Left cardiac atrium (tissue), 4 donors: ENCODE data around the gene FUS. TPM values are rescaled to one million over a fixed set of nuclear protein-coding genes. Genes with fewer than 3 reads are reported as not detected.

Experiments
- ATAC-seq, 2 donors: fragments of 200-7000 bp; cut with Tn5 transposase; one replicate each; pipeline ENCODE4 v1.9.1; 2020; ENCODE audit warnings: mild to moderate bottlenecking in 2 of 2, moderate library complexity in 2 of 2
- DNase-seq: peaks from one replicate; pipeline ENCODE4 v3.0.0-alpha.2; 2020
- intact Hi-C, 2 donors: fragments of 100-400 bp; cut with DNase I; formaldehyde crosslinking; loops; one replicate each; pipeline versions ENCODE4 v1.14.1 to v1.15.1; 2022 to 2023
- total RNA-seq, 2 donors: library from RNA; stranded (reverse); fragmentation: NEBNext Ultra II Directional; extraction: Animal tissue kit (Norgen Biotek cat#: 25700); gene quantifications; one replicate each; pipeline ENCODE4 v1.2.1, GENCODE V29; 2021
- donor health status: DM: no; HTN: yes; CAD: no.
- donor health status: DM: no; HTN: yes; CAD: no; lungs with severe emphysema.
- donor health status: DM: yes; HTN: yes; CAD: no.
- donor health status: Dilated cardiomyopathy.

The FUS gene
- total RNA-seq, 2 donors from 2014 or later = 99.5 to 192 TPM

DNA sequence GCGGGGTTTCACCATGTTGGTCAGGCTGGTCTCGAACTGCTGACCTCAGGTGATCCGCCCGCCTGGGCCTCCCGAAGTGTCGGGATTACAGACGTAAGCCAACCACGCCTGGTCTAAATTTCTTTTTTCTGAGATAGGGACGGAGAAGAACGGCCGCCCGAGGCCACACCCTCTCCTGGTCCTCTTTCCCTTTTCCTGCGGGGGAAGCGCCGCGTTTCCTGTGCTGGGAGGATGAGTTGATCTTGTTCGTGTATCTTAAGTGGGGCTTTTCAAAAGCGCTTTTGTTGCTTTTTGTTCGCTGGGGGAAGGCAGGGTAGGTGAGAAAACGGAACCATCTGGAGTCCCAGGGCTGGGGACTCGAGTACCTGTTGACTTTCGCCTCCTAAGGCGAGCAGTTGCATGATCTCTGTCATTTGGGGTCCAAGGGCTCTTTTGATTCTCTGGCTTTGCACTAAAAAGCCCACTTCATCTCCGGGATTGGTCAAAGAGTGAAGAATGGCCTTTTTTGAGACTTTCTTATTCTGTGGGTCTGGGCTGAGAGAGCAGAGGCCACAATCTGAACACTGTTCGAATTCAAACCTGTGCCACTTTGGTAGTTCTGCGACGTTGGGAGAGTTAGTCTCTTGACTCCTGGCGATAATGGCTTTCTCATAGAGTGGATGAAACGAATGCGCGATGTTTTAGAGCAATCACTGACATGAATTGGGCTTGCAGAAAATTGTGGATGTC lies 1.3 kb downstream of the FUS start:
- peak in 1 of 2 donors; percentile 29 for ATAC-seq
- intact Hi-C loops = loop anchor here in 1 of 2 donors (5.0 kb wide), 1 partner anchor 261 kb away; the partner anchor contains the start of gene ZNF843
- peak; percentile 65 for DNase-seq

DNA sequence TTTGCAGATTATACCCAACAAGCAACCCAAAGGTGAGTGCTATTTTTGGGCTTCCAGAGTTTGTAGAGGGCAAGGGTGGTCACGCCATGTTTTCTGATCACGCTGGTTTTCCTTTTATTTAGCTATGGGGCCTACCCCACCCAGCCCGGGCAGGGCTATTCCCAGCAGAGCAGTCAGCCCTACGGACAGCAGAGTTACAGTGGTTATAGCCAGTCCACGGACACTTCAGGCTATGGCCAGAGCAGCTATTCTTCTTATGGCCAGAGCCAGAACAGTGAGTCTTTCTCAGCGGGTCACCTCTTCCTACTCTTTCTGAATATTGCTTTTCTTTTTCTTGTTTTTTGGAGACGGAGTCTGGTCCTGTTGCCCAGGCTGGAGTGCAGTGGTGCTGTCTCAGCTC lies 2.5 kb downstream of the FUS start:
- intact Hi-C loops = loop anchor here in 1 of 2 donors (5.0 kb wide), 1 partner anchor 260 kb away; the partner anchor contains the start of gene ZNF843
- no peak for DNase-seq
- ATAC-seq = no peak

DNA sequence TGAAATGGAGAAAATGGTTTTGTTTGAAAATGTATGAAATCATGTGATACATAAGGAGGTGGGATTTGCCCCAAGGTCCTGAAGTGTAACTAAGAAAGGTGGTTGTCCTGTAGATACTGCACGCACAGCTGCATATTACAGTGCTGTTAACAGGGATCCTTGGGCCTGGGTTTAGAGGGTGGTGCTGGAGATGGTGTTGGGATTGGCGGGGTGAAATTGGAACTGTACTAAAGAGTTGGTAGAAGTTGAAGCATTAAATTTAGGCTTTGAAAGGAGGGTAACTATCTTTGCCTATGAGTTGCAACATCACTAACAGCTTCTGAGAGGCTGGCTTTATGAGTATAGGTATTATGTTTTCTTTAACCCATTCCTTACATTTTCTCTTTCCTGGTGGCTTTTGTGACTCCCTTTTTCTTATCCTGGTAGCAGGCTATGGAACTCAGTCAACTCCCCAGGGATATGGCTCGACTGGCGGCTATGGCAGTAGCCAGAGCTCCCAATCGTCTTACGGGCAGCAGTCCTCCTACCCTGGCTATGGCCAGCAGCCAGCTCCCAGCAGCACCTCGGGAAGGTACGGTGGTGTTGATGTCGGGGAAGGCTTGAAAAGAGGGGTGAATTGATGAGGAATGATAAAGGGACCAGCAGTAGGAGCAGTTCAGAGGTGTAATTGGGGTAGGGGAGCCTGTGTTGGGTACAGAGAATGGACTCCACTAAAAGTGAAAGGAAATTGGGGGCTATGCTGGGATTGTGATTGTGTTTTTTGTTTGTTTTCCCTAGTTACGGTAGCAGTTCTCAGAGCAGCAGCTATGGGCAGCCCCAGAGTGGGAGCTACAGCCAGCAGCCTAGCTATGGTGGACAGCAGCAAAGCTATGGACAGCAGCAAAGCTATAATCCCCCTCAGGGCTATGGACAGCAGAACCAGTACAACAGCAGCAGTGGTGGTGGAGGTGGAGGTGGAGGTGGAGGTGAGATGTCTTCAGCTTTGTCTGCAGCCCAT lies 3.8 kb downstream of the FUS start:
- no peak for DNase-seq
- ATAC-seq = no peak
- intact Hi-C loops = loop anchor here in 1 of 2 donors (5.0 kb wide), 1 partner anchor 259 kb away; the partner anchor contains the start of gene ZNF843

DNA sequence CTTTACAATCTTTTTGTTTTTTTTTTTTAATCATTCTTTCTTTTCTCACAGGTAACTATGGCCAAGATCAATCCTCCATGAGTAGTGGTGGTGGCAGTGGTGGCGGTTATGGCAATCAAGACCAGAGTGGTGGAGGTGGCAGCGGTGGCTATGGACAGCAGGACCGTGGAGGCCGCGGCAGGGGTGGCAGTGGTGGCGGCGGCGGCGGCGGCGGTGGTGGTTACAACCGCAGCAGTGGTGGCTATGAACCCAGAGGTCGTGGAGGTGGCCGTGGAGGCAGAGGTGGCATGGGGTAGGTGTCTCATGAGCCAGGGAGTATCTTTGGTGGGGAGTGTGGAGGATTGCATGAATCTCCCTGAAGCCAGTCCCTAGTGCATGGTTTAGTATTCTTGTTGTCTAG lies 4.9 kb downstream of the FUS start:
- ATAC-seq (no peak), DNase-seq (no peak)
- intact Hi-C loops = loop anchor here in 1 of 2 donors (5.0 kb wide), 1 partner anchor 257 kb away; the partner anchor contains the start of gene ZNF843

DNA sequence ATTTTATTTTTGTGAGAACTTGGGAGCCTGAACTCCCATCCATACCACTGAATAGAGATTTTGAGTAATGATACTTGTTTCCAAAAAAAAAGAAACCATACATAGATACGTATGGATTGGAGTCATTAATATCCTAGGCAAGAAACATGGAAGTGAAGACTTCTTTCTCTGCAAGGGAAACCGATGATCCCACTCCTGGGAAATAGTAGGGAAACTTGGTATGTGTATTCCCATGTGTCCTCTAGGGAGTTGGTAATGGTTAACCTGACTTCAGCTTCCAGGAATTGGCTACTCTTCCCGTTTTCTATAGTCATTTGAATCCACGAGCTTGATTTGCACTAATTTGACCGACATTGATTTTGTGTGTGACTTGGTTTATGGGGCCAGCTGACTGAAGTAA lies 5.4 kb downstream of the FUS start:
- ATAC-seq = no peak
- no peak for DNase-seq
- intact Hi-C loops = no loop called here

DNA sequence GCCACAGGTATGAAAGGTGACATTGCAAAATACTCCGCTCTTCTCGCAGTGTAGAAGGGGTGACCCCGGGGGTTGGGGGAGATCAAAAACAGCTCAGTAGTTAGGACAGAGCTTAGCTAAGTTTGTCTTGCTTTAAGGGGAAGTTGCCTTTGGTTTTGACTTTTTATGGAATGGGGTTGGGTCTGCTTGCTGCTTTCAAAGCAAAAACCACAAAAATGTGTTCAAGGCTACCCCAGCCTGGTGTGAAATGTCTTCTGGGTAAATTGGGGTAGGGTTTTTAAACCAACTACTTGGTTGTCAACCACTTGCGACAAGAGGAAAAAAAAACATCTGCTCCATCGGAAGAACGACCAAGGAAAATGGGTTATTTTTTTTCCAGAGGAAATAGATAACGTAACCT lies 6.2 kb downstream of the FUS start:
- ATAC-seq = no peak
- intact Hi-C loops = no loop called here
- DNase-seq = no peak

DNA sequence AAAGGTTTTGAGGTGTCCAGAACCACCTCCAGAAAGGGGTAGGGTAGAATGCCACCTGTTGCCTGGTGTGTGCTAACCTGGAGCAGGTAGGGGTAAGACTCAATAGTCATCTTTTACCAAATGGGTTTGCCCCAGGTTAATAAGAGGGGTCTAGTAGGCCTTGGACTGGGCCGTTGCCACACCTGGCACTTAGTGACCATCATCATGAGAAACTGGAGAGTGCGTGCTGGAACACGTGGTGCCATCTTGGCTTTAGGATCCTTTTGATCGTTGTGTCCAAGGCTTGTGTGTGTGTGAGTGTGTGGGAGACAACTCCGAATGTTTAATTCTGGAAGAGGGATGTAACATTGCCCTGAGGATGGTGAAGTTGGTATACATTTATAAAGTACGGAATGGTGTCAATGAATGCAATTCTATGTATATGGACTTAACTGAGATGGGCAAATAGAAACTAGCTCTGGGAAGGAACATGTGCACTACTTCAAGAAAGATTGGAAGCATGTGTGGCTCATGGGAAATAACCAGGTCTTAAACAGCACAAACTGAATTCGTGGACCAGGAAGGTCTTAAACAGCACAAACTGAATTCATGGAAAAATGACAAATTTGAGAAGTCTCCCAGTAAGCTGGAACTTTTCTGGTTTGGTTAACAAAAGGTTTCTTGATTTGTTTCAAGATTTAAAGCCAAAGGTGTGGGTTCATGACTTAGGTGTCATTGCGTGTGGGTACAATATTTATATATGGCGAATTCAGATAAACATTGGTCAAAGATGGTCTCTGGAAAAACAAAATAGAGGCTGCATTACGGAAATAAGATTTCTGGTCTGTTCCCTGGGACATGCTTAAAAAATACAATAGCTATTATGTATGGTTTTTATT lies 7.2 kb downstream of the FUS start:
- intact Hi-C loops = no loop called here
- DNase-seq (no peak), ATAC-seq (no peak)

DNA sequence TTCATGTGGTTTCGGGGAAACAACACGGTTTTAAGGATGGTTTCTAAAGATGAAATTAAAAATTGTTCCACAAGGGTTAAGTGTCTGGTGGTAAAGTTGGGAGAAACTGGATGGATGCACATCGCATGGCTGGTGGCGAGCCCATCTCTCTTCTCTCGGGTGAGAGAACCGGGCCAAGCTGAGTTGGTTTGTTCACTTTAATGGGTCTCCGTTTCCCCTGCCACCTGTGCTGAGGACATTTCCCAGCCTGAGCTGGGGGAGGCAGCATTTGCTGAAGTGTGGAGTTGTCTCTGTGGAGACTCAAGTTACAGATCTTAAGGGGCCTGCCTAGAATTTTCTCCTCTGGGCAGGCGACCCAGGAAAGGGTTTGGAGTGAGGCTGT lies 7.9 kb downstream of the FUS start:
- intact Hi-C loops = no loop called here
- DNase-seq = no peak
- ATAC-seq = no peak

DNA sequence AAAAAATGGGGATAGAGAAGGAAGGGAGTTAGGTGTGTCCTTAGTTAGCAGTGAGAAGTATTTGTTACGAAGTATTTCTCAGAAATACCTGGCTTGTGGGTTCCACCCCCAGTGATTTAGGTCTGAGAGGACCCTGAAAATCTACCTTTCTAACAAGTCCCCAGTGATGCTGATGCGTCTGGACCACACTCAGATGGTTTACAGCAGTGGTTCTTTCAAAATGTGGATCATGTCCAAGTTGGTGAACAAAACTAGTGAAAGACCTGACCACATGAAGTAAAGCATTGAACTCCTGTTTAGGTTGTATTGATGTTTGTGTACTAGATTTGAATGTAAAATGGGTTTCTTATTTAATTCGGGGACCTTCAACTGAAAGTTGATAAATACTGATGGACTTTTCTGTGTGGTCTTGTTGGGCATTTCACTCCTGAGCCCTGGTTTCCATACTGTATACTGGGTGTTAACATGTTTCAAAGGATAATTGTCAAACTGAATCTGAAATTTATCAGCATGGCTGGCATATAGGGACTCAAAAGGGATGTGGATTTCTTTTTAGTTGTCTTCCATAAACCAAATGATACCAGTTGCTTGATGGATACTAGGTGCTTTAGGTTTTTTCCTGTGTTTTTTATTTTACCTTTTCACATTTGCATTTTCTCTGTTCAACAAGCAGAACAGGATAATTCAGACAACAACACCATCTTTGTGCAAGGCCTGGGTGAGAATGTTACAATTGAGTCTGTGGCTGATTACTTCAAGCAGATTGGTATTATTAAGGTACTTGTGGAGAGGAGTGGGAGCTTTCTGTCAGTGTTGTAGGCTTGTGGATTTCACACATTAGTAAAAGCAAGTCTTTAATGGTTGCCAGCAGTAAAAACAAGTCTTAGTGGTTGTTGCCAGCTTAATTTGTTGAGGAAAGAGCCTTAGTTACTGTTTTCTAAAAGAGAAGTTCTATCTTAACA lies 8.8 kb downstream of the FUS start:
- no peak for ATAC-seq
- DNase-seq = no peak
- intact Hi-C loops = no loop called here

DNA sequence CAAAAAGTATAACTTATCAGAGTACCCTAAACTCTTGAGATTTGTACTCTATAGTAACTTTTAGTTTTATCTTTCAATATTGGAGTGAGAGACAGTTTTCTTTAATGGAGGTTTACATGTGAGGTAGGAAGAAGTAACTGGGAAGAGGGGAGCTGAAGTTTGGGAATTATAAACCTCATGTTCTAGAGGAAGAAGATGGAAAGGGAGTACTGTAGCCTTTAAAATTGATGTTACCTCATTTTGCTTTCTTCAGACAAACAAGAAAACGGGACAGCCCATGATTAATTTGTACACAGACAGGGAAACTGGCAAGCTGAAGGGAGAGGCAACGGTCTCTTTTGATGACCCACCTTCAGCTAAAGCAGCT lies 9.5 kb downstream of the FUS start:
- DNase-seq = no peak
- no peak for ATAC-seq
- intact Hi-C loops = no loop called here

DNA sequence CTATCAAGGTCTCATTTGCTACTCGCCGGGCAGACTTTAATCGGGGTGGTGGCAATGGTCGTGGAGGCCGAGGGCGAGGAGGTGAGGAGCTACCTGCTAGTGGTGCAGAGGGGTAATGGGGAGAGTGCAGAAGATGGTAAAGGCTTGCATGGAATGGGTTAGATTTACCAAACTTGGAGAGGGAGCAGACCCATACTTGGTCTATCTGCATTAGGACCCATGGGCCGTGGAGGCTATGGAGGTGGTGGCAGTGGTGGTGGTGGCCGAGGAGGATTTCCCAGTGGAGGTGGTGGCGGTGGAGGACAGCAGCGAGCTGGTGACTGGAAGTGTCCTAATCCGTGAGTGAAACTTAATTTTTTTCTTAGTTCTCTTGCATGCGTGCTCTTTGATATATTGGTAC lies 10.1 kb downstream of the FUS start:
- no peak for ATAC-seq
- DNase-seq = no peak

DNA sequence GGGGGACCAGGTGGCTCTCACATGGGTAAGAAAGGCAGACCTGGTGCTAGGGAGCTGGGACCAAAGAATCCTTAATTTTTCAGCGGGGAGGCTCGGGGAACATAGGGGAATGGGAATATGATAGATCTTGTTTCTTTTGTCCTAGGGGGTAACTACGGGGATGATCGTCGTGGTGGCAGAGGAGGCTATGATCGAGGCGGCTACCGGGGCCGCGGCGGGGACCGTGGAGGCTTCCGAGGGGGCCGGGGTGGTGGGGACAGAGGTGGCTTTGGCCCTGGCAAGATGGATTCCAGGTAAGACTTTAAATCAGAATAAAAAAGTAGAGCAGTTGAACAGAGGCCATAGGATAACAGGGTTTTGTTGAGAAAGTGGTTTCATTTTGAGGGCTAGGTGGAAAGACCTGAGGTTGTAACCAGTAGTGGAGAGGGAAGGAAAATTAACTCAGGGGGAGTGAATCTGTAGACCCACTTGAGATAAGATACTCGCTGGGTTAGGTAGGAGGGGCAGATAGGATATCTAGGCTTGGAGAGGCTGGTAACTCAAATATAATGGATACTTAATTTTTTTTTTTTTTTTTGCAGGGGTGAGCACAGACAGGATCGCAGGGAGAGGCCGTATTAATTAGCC lies 11.0 kb downstream of the FUS start:
- intact Hi-C loops = no loop called here
- ATAC-seq (no peak), DNase-seq (no peak)

More for the DNA sequence above, 10.1 kb downstream of the FUS start:
- intact Hi-C loops = no loop called here

DNA sequence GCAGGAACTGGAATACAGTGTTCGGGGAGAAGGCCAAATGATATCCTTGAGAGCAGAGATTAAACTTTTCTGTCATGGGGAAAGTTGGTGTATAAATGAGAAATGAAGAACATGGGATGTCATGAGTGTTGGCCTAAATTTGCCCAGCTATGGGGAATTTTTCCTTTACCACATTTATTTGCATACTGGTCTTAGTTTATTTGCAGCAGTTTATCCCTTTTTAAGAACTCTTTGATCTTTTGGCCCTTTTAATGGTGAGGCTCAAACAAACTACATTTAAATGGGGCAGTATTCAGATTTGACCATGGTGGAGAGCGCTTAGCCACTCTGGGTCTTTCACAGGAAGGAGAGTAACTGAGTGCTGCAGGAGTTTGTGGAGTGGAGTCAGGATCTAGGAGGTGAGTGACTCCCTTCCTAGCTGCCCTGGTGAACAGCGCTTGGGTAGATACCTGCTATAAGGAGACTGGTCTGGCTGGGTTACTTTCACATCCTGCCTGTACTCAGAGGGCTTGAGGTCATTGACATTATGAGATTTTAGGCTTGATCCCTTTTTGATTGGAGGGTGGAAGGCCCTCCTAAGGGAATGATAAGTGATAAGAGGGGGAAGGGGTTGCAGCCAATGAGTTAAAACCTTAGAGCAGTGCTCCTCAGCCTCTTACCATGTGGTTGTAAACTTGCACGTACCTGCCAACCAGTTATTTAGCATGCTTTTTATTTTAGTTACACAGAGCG lies 11.9 kb downstream of the FUS start:
- ATAC-seq = no peak
- no peak for DNase-seq
- intact Hi-C loops = no loop called here

DNA sequence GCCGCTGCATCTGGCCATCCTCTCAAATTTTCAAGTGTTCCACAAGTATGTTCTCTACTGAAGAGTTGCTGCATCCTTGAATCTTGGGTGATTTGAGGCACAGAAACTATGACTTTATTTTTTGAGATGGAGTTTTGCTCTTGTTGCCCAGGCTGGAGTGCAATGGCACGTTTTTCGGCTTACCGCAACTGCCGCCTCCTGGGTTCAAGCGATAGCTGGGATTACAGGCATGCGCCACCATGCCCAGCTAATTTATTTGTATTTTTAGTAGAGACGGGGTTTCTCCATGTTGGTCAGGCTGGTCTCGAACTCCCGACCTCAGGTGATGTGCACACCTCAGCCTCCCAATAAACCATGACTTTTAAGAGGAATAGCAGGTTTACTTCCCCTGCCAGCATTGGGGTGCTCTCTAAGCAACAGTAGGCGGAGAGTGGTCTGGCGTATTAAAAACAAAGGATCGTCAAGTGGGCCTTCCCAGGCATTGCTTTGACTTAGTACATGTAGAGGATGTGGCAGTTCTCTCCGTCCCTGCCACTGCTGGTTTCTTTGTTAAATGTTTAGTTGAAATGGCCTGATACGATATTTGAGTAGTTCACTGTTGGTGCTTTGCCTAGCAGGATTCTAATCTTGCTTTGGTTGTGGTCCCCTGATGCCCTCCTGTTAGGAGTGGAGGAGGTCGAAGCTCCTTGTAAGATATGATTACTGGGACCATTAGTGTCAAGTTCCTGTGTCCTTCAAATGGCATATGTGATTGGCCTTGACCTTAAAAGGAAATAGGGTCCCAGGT lies 13.1 kb downstream of the FUS start:
- no peak for ATAC-seq
- DNase-seq = no peak
- intact Hi-C loops = no loop called here

DNA sequence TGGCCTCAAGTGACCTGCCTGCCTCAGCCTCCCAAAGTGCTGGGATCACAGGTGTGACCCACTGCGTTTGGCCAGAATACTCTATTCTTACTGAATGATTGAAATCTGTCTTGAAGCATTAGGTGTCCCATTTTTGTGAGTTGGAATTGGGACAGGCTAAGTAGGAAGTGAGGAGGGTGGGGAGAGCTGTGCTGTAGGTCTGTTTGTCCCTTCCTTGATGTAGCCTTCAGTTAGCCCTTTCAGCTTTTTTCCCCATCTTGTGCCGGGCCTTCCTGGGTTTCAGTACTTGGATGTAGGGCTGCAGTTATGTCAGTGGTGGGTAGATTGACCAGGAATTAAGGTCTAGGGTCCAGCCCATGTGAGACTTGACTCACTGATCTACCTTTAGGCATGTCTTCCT lies 13.9 kb downstream of the FUS start:
- ATAC-seq (no peak), DNase-seq (no peak)
- intact Hi-C loops = no loop called here

DNA sequence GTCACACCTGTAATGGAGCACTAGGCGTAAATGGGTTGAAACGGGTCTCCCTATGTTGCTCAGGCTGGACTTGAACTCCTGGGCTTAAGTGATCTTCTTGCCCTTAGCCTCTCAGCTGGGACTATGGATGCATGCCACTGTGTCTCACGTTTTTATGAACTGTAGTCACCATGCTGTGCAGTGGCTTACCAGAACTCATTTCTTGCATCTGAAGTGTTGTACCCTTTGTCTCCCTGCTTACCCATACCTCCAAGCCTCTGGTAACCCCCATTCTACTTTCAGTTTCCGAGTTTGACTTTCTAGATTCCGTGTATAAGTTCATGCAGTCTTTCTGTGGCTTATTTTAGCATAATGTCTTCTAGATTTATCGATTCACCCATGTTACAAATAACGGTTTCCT lies 15.0 kb downstream of the FUS start:
- DNase-seq (no peak), ATAC-seq (no peak)
- intact Hi-C loops = no loop called here
